Smooth muscle cell (in vitro differentiated cells): ENCODE measurements around the gene USP16. TPM values are rescaled to one million over a fixed set of nuclear protein-coding genes. Genes with fewer than 3 reads are reported as not detected.

ENCODE experiments used
- DNase-seq: peaks from one replicate; lab custom pipeline; 2025; ENCODE audit not compliant: unreplicated experiment; lab: John Stamatoyannopoulos, UW
- H2AFZ ChIP-seq: fragments of 200-600 bp; sonication (generic); 2 replicates; pipeline ENCODE4 v1.6.0; 2016; ENCODE audit warnings: antibody characterized with exemption, low read depth, mild to moderate bottlenecking
- H3F3A ChIP-seq: fragments of 200-600 bp; sonication (generic); 2 replicates; pipeline ENCODE4 v1.6.0; 2017; ENCODE audit warnings: antibody characterized with exemption, low read depth
- H3K27ac ChIP-seq: fragments of 200-600 bp; sonication (generic); 2 replicates; pipeline ENCODE4 v1.5.1; 2016; ENCODE audit warnings: low read depth, mild to moderate bottlenecking
- H3K27me3 ChIP-seq: fragments of 200-600 bp; sonication (generic); 2 replicates; pipeline ENCODE4 v1.6.1; 2016; ENCODE audit warnings: low read depth, mild to moderate bottlenecking
- H3K36me3 ChIP-seq: fragments of 200-600 bp; sonication (generic); 2 replicates; pipeline ENCODE4 v1.5.1; 2016; ENCODE audit warnings: low read depth
- H3K4me1 ChIP-seq: fragments of 200-600 bp; sonication (generic); 2 replicates; pipeline ENCODE4 v1.5.1; 2016; ENCODE audit warnings: low read depth
- H3K4me2 ChIP-seq: fragments of 200-600 bp; sonication (generic); 2 replicates; pipeline ENCODE4 v1.6.0; 2016; ENCODE audit warnings: mild to moderate bottlenecking
- H3K4me3 ChIP-seq: fragments of 200-600 bp; sonication (generic); 2 replicates; pipeline ENCODE4 v1.5.1; 2016; ENCODE audit warnings: mild to moderate bottlenecking
- H3K79me2 ChIP-seq: fragments of 200-600 bp; sonication (generic); 2 replicates; pipeline ENCODE4 v1.6.0; 2016; ENCODE audit warnings: low read depth, mild to moderate bottlenecking
- H3K9ac ChIP-seq: fragments of 200-600 bp; sonication (generic); 2 replicates; pipeline ENCODE4 v1.6.0; 2016; ENCODE audit warnings: low read depth
- H3K9me3 ChIP-seq: fragments of 200-600 bp; sonication (generic); replicated peaks from 2 replicates; pipeline ENCODE4 v1.5.1; 2016; ENCODE audit warnings: low read depth
- H4K20me1 ChIP-seq: fragments of 200-600 bp; sonication (generic); 2 replicates; pipeline ENCODE4 v1.6.0; 2016; ENCODE audit warnings: low read depth
- CTCF ChIP-seq: fragments of 200-600 bp; sonication (generic); IDR thresholded peaks from 2 replicates; pipeline ENCODE4 v1.5.1; 2017; ENCODE audit warnings: borderline replicate concordance, mild to moderate bottlenecking, antibody characterized with exemption; ENCODE audit not compliant: insufficient read depth, poor library complexity, severe bottlenecking
- WGBS: methylation state at CpG from one replicate; pipeline ENCODE4 v1.1.7; 2016; ENCODE audit warnings: low lambda C conversion rate; 5-methylcytosine and 5-hydroxymethylcytosine counted together
- polyA plus RNA-seq: library from polyadenylated mRNA; unstranded; fragments of >200 nt; fragmentation: Nextera tagmentation; extraction: Ambion mirVana; gene quantifications from 2 replicates; pipeline ENCODE4 v1.2.1, GENCODE V29; 2016
- total RNA-seq: library from RNA; depleted of rRNA; stranded (reverse); fragments of >200 nt; gene quantifications from 2 replicates; pipeline ENCODE4 v1.2.3, GENCODE V29; 2014

USP16 gene
- total and polyA plus RNA-seq, 2 experiments from 2014 or later = 25.9 to 37.0 TPM

DNA sequence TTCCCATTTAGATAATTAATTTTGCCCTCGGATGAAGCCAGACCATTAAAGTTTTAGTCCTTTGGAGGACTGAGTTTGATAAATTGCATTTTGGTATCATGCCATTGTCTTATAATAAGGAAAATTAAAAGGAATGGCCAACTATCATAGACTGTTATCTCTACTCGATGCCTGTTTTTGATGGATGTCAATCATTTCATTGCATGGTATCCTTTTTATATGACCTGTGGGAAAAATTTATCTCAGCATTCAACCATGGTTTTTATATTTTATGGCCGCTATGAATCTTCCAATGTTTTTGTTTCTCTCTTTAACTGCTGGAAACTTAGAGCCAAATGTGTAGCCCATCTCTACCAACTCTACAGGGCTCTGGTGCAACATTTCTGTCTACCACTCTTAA lies 58.8 kb downstream of the USP16 start:
- 99% methylated on average over 3 of the region's 3 CpGs for WGBS
- no peak overlapping the region for H3K4me3 ChIP-seq
- no peaks in the 10 kb centered on the region for H3K4me1 ChIP-seq
- no peaks in the 10 kb centered on the region for H3K9me3 ChIP-seq
- no peaks in the 10 kb centered on the region for H3K79me2 ChIP-seq
- H3K36me3 ChIP-seq = no peaks in the 10 kb centered on the region
- no peaks in the 10 kb centered on the region for H3F3A ChIP-seq
- no peak overlapping the region for H3K27ac ChIP-seq
- no peak for DNase-seq
- TF ChIP-seq CTCF = no peak
- no peak overlapping the region for H3K4me2 ChIP-seq
- no peaks in the 10 kb centered on the region for H4K20me1 ChIP-seq
- H3K27me3 ChIP-seq = no peaks in the 10 kb centered on the region
- H3K9ac ChIP-seq = no peak overlapping the region
- H2AFZ ChIP-seq = no peak overlapping the region

GRCh38 chr21:29084372-29084771 lies 59.9 kb downstream of the USP16 start:
- DNase-seq = no peak
- no peaks in the 10 kb centered on the region for H3F3A ChIP-seq
- TF ChIP-seq CTCF = no peak
- no peaks in the 10 kb centered on the region for H3K9me3 ChIP-seq
- H3K4me2 ChIP-seq = no peak overlapping the region
- H3K9ac ChIP-seq = no peak overlapping the region
- no peak overlapping the region for H3K27ac ChIP-seq
- no peaks in the 10 kb centered on the region for H3K27me3 ChIP-seq
- H3K79me2 ChIP-seq = no peaks in the 10 kb centered on the region
- WGBS = 74% methylated on average over 2 of the region's 2 CpGs
- H3K4me3 ChIP-seq = no peak overlapping the region
- H3K36me3 ChIP-seq = no peaks in the 10 kb centered on the region
- no peaks in the 10 kb centered on the region for H3K4me1 ChIP-seq
- no peaks in the 10 kb centered on the region for H4K20me1 ChIP-seq
- no peak overlapping the region for H2AFZ ChIP-seq

DNA sequence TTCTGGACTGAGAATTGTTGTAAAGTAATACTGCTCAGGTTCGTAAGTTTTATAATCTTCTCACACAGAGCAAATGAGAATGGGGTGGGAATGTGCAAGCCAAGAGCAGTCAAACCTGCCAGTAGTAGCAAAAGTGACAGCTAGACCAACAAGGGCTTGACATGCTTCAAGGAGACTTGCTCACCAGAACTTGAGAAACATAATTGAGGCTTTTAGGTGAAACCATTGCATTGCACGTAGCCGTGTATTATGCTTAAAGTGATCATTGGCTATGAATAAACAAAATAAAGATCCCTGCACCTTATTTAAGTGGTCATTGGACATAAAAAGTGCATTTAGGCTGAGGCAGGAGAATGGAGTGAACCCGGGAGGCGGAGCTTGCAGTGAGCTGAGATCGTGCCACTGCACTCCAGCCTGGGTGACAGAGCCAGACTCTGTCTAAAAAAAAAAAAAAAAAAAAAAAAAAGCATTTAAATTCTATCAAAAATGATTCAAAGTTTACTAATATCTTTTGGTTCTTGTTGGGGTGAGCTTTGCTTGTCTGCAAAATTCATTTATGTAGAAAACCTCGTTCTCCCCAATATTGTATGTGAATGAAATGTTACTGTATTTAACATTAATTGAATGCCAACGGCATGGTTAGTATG lies 60.8 kb downstream of the USP16 start:
- Histone ChIP-seq H3K4me2 (peak overlapping the region; percentile 21), H4K20me1 (no peaks in the 10 kb centered on the region), H3K4me3 (no peak overlapping the region), H2AFZ (peak overlapping the region; percentile 42), H3K9me3 (no peaks in the 10 kb centered on the region), H3K4me1 (no peaks in the 10 kb centered on the region), H3K79me2 (no peaks in the 10 kb centered on the region), H3K27ac (no peak overlapping the region), H3K27me3 (no peaks in the 10 kb centered on the region), H3F3A (no peaks in the 10 kb centered on the region), H3K36me3 (no peaks in the 10 kb centered on the region), H3K9ac (no peak overlapping the region)
- WGBS = 70% methylated on average over 8 of the region's 8 CpGs
- no peak for DNase-seq
- no peak for TF ChIP-seq CTCF

DNA sequence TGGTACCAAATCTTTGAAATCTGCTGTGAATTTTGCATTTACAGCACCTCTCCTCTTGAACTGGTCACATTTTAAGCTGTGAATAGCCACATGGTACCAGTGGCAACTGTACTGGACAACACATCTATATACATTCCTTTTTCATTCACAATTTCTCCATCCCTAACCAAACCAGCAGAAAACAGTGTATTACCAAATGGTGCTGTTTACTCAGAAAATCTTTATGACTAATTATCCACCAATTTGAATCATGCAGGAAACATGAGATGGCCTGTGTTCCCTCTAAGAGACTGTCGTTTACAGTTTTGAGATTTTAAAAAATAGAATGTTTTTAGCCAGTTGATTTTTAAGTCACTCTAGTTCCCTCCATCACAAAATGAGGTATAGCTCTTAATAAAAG lies 66.6 kb downstream of the USP16 start:
- H3K4me1 ChIP-seq = no peaks in the 10 kb centered on the region
- no peaks in the 10 kb centered on the region for H3K36me3 ChIP-seq
- no peak for DNase-seq
- no peaks in the 10 kb centered on the region for H3K79me2 ChIP-seq
- H2AFZ ChIP-seq = no peak overlapping the region
- no peak overlapping the region for H3K9ac ChIP-seq
- 3% methylated on average over 1 of the region's 1 CpG for WGBS
- no peaks in the 10 kb centered on the region for H3F3A ChIP-seq
- no peaks in the 10 kb centered on the region for H3K9me3 ChIP-seq
- H3K4me2 ChIP-seq = peak overlapping the region; percentile 34
- H3K27ac ChIP-seq = peak overlapping the region; percentile 51
- H4K20me1 ChIP-seq = no peaks in the 10 kb centered on the region
- no peak overlapping the region for H3K4me3 ChIP-seq
- TF ChIP-seq CTCF = no peak
- H3K27me3 ChIP-seq = no peaks in the 10 kb centered on the region
